H9 (cell line): ENCODE data around the gene CCDC91. TPM values are rescaled to one million over a fixed set of nuclear protein-coding genes. Genes with fewer than 3 reads are reported as not detected.

Source experiments
- DNase-seq: peaks from one replicate; pipeline ENCODE4 v3.0.0-alpha.2; 2017
- H2AFZ ChIP-seq: one replicate; pipeline ENCODE4 v1.6.1; 2013; ENCODE audit warnings: mild to moderate bottlenecking, low read length, control low read depth, moderate library complexity
- H2AK5ac ChIP-seq: 2 replicates; pipeline ENCODE4 v1.6.1; 2013; ENCODE audit warnings: low read length, control low read depth, mixed read lengths; ENCODE audit not compliant: insufficient read length
- H2BK120ac ChIP-seq: one replicate; pipeline ENCODE4 v1.6.1; 2013; ENCODE audit warnings: low read depth, mild to moderate bottlenecking, low read length, control low read depth, inconsistent platforms; ENCODE audit not compliant: poor library complexity, severe bottlenecking
- H2BK12ac ChIP-seq: 2 replicates; pipeline ENCODE4 v1.6.1; 2013; ENCODE audit warnings: low read length, control low read depth, mixed read lengths, low read depth; ENCODE audit not compliant: insufficient read length
- H2BK15ac ChIP-seq: 2 replicates; pipeline ENCODE4 v1.6.1; 2013; ENCODE audit warnings: low read depth, low read length, control low read depth
- H2BK20ac ChIP-seq: one replicate; pipeline ENCODE4 v1.6.1; 2013; ENCODE audit warnings: low read depth, mild to moderate bottlenecking, low read length, control low read depth, inconsistent platforms; ENCODE audit not compliant: poor library complexity, severe bottlenecking
- H2BK5ac ChIP-seq: 2 replicates; pipeline ENCODE4 v1.6.1; 2013; ENCODE audit warnings: low read length, control low read depth, mixed read lengths; ENCODE audit not compliant: insufficient read length
- H3K14ac ChIP-seq: 2 replicates; pipeline ENCODE4 v1.6.1; 2013; ENCODE audit warnings: low read length, control low read depth; ENCODE audit not compliant: insufficient read depth
- H3K18ac ChIP-seq: 2 replicates; pipeline ENCODE4 v1.6.1; 2013; ENCODE audit warnings: low read depth, mild to moderate bottlenecking, mixed read lengths, low read length, control low read depth; ENCODE audit not compliant: insufficient read length
- H3K23ac ChIP-seq: 2 replicates; pipeline ENCODE4 v1.6.1; 2013; ENCODE audit warnings: low read length, control low read depth, mixed read lengths, low read depth; ENCODE audit not compliant: insufficient read length
- H3K23me2 ChIP-seq: 2 replicates; pipeline ENCODE4 v1.6.1; 2013; ENCODE audit warnings: low read depth, mild to moderate bottlenecking, mixed read lengths, low read length, control low read depth; ENCODE audit not compliant: insufficient read length, poor library complexity, severe bottlenecking
- H3K27ac ChIP-seq: 2 replicates; pipeline ENCODE4 v1.5.1; 2013; ENCODE audit warnings: low read length, control low read depth, mixed read lengths, low read depth; ENCODE audit not compliant: insufficient read length
- H3K27me3 ChIP-seq: 2 replicates; pipeline ENCODE4 v1.6.1; 2013; ENCODE audit warnings: low read length, control low read depth, inconsistent platforms; ENCODE audit not compliant: insufficient read depth
- H3K4ac ChIP-seq: 2 replicates; pipeline ENCODE4 v1.6.1; 2013; ENCODE audit warnings: low read depth, mild to moderate bottlenecking, control low read depth, inconsistent platforms, low read length, moderate library complexity
- H3K4me1 ChIP-seq: 2 replicates; pipeline ENCODE4 v1.6.1; 2013; ENCODE audit warnings: low read length, control low read depth, inconsistent platforms; ENCODE audit not compliant: insufficient read depth
- H3K4me2 ChIP-seq: 2 replicates; pipeline ENCODE4 v1.6.1; 2013; ENCODE audit warnings: low read length, control low read depth, mixed read lengths; ENCODE audit not compliant: insufficient read length, insufficient read depth
- H3K56ac ChIP-seq: 2 replicates; pipeline ENCODE4 v1.6.1; 2013; ENCODE audit warnings: low read depth, mild to moderate bottlenecking, mixed read lengths, low read length, control low read depth; ENCODE audit not compliant: insufficient read length
- H3K79me1 ChIP-seq: 2 replicates; pipeline ENCODE4 v1.6.1; 2013; ENCODE audit warnings: low read depth, mild to moderate bottlenecking, moderate library complexity, low read length, control low read depth, inconsistent platforms; ENCODE audit not compliant: insufficient read depth, poor library complexity, severe bottlenecking
- H3K79me2 ChIP-seq: 2 replicates; pipeline ENCODE4 v1.6.1; 2013; ENCODE audit warnings: low read length, control low read depth, inconsistent platforms; ENCODE audit not compliant: insufficient read depth
- H3K9ac ChIP-seq: 2 replicates; pipeline ENCODE4 v1.6.1; 2013; ENCODE audit warnings: low read length, control low read depth, mixed read lengths; ENCODE audit not compliant: insufficient read length; ENCODE audit errors: extremely low read depth
- H3K9me3 ChIP-seq: one replicate; pipeline ENCODE4 v1.6.1; 2013; ENCODE audit warnings: low read depth, low read length, inconsistent platforms; ENCODE audit not compliant: control insufficient read depth
- H3T11ph ChIP-seq: one replicate; pipeline ENCODE4 v1.6.1; 2013; ENCODE audit warnings: mild to moderate bottlenecking, low read length, control low read depth, inconsistent platforms
- H4K20me1 ChIP-seq: one replicate; pipeline ENCODE4 v1.6.1; 2013; ENCODE audit not compliant: control insufficient read depth, insufficient read length, insufficient read depth
- H4K5ac ChIP-seq: 2 replicates; pipeline ENCODE4 v1.6.1; 2013; ENCODE audit warnings: low read depth, mild to moderate bottlenecking, mixed read lengths, low read length, control low read depth; ENCODE audit not compliant: insufficient read length
- H4K8ac ChIP-seq: replicated peaks from 2 replicates; pipeline ENCODE4 v1.6.1; 2013; ENCODE audit warnings: low read length, control low read depth, mixed read lengths, low read depth; ENCODE audit not compliant: insufficient read length
- H4K91ac ChIP-seq: 2 replicates; pipeline ENCODE4 v1.6.1; 2013; ENCODE audit warnings: low read depth, mild to moderate bottlenecking, moderate library complexity, mixed read lengths, low read length, control low read depth; ENCODE audit not compliant: insufficient read length
- H3K27ac Mint-ChIP-seq, 3 experiments: 2 replicates in 2 of 3; 3 replicates in 1 of 3; pipeline ENCODE4 v1.8.0; 2020 to 2021; ENCODE audit warnings: mixed read lengths in 3 of 3, mild to moderate bottlenecking in 1 of 3, moderate library complexity in 1 of 3
- H3K27me3 Mint-ChIP-seq: 2 replicates; pipeline ENCODE4 v1.8.0; 2021; ENCODE audit warnings: low read depth, mild to moderate bottlenecking, moderate library complexity, mixed read lengths
- H3K36me3 Mint-ChIP-seq, 3 experiments: 2 replicates in 2 of 3; 3 replicates in 1 of 3; pipeline ENCODE4 v1.8.0; 2020 to 2021; ENCODE audit warnings: low read depth in 3 of 3, mixed read lengths in 3 of 3; ENCODE audit not compliant: insufficient read depth in 1 of 3
- H3K4me1 Mint-ChIP-seq, 2 experiments: 2 replicates each; pipeline ENCODE4 v1.8.0; 2020; ENCODE audit warnings: mixed read lengths in 2 of 2
- H3K4me3 Mint-ChIP-seq, 2 experiments: 2 replicates in 1 of 2; 3 replicates in 1 of 2; pipeline ENCODE4 v1.8.0; 2020 to 2021; ENCODE audit warnings: mild to moderate bottlenecking in 2 of 2, mixed read lengths in 2 of 2, moderate library complexity in 1 of 2
- H3K9me3 Mint-ChIP-seq, 2 experiments: 2 replicates in 1 of 2; 3 replicates in 1 of 2; pipeline ENCODE4 v1.8.0; 2020; ENCODE audit warnings: mild to moderate bottlenecking in 2 of 2, mixed read lengths in 2 of 2, moderate library complexity in 1 of 2
- CTCF ChIP-seq: fragments of 200-600 bp; sonication (generic); conservative IDR thresholded peaks from 3 replicates; pipeline ENCODE4 v1.8.0; 2021; ENCODE audit warnings: antibody characterized with exemption, mild to moderate bottlenecking
- total RNA-seq: library from RNA; stranded (reverse); gene quantifications from 2 replicates; pipeline ENCODE4 v1.2.1, GENCODE V29; 2021

CCDC91 gene
- total RNA-seq, 1 experiment from 2014 or later = 22.7 TPM

GRCh38 chr12:28177905-28178304 lies 12.4 kb upstream of the CCDC91 start:
- DNase-seq = no peak
- H3K4ac ChIP-seq = no peak overlapping the region
- H4K8ac ChIP-seq = no peak overlapping the region
- H2BK12ac ChIP-seq = no peak overlapping the region
- Mint-ChIP-seq H3K4me1 (no peaks in the 10 kb centered on the region), H3K27ac (no peak overlapping the region), H3K9me3 (no peaks in the 10 kb centered on the region; a peak in 2 of 5 replicates), H3K36me3 (no peaks in the 10 kb centered on the region), H3K4me3 (no peak overlapping the region), H3K27me3 (no peaks in the 10 kb centered on the region)
- H3K9ac ChIP-seq = no peak overlapping the region
- H2BK20ac ChIP-seq = no peak overlapping the region
- no peak overlapping the region for H2BK5ac ChIP-seq
- H3K79me2 ChIP-seq = no peaks in the 10 kb centered on the region
- H2BK15ac ChIP-seq = no peak overlapping the region
- no peaks in the 10 kb centered on the region for H3K79me1 ChIP-seq
- no peak overlapping the region for H3K4me2 ChIP-seq
- no peaks in the 10 kb centered on the region for H3K27me3 ChIP-seq
- no peak overlapping the region for H3K18ac ChIP-seq
- no peak overlapping the region for H3K56ac ChIP-seq
- no peak overlapping the region for H3K23ac ChIP-seq
- no peaks in the 10 kb centered on the region for H3K23me2 ChIP-seq
- no peak overlapping the region for H3T11ph ChIP-seq
- H3K14ac ChIP-seq = no peak overlapping the region
- H3K9me3 ChIP-seq = no peaks in the 10 kb centered on the region
- no peak overlapping the region for H4K91ac ChIP-seq
- no peaks in the 10 kb centered on the region for H4K20me1 ChIP-seq
- no peak overlapping the region for H2BK120ac ChIP-seq
- no peak overlapping the region for H2AK5ac ChIP-seq
- no peak overlapping the region for H2AFZ ChIP-seq
- H3K4me1 ChIP-seq = no peaks in the 10 kb centered on the region
- H3K27ac ChIP-seq = no peak overlapping the region
- H4K5ac ChIP-seq = no peak overlapping the region
- TF ChIP-seq CTCF = no peak
